SK-N-SH (cell line): ENCODE measurements around the gene PPP1R1C. TPM values are rescaled to one million over a fixed set of nuclear protein-coding genes. Genes with fewer than 3 reads are reported as not detected.
A peak's percentile ranks its signal among the peaks of the same experiment; 100 is the strongest.

ENCODE experiments used
- CTCF ChIA-PET: fragments of 300-600, 350-600 bp; formaldehyde crosslinking; extraction: SDS; loops from one replicate; lab custom pipeline; 2021; lab: Yijun Ruan, JAX
- POLR2A ChIA-PET: fragments of 350-600 bp; sonication (Branson Sonifier 250); formaldehyde crosslinking; extraction: SDS; loops from one replicate; lab custom pipeline; 2020; ENCODE audit warnings: antibody characterized with exemption, inconsistent platforms; lab: Yijun Ruan, JAX
- DNase-seq: peaks from one replicate; pipeline ENCODE4 v3.0.0; 2012
- H2AFZ ChIP-seq: fragments of 200-600 bp; sonication (generic); 2 replicates; pipeline ENCODE4 v1.8.1; 2016; ENCODE audit warnings: antibody characterized with exemption, mild to moderate bottlenecking, low read depth
- H3F3A ChIP-seq: fragments of 200-600 bp; sonication (generic); replicated peaks from 2 replicates; pipeline ENCODE3; 2016; ENCODE audit warnings: antibody characterized with exemption, mild to moderate bottlenecking; ENCODE audit not compliant: insufficient read depth
- H3K27ac ChIP-seq, 2 experiments: fragments of 200-500 bp in 1 of 2; fragments of 200-600 bp in 1 of 2; sonication (Bioruptor generic) in 1 of 2; sonication (generic), shearing (Covaris generic) in 1 of 2; 2 replicates each; pipeline versions ENCODE4 v1.5.1 to v1.6.1; 2014 to 2016; ENCODE audit warnings: low read depth in 2 of 2, inconsistent platforms in 1 of 2, low read length in 1 of 2, mild to moderate bottlenecking in 1 of 2, mixed read lengths in 1 of 2
- H3K27me3 ChIP-seq: fragments of 200-600 bp; sonication (generic), shearing (Covaris generic); 2 replicates; pipeline ENCODE4 v1.6.1; 2016; ENCODE audit warnings: mixed run types; ENCODE audit not compliant: insufficient read depth
- H3K36me3 ChIP-seq, 2 experiments: fragments of 200-500 bp in 1 of 2; fragments of 200-600 bp in 1 of 2; sonication (Bioruptor generic) in 1 of 2; sonication (generic) in 1 of 2; replicated peaks in 1 of 2; 2 replicates each; pipeline versions ENCODE3 to v1.5.1; 2014 to 2016; ENCODE audit warnings: low read length in 1 of 2, mild to moderate bottlenecking in 1 of 2; ENCODE audit not compliant: insufficient read depth in 2 of 2, control insufficient read depth in 1 of 2
- H3K4me1 ChIP-seq, 2 experiments: fragments of 200-500 bp in 1 of 2; fragments of 200-600 bp in 1 of 2; sonication (Bioruptor generic) in 1 of 2; sonication (generic), shearing (Covaris generic) in 1 of 2; 2 replicates each; pipeline versions ENCODE4 v1.5.1 to v1.6.1; 2014 to 2016; ENCODE audit warnings: low read depth in 1 of 2, low read length in 1 of 2, mixed run types in 1 of 2; ENCODE audit not compliant: insufficient read depth in 2 of 2, control insufficient read depth in 1 of 2
- H3K4me2 ChIP-seq: fragments of 200-600 bp; sonication (generic), shearing (Covaris generic); 2 replicates; pipeline ENCODE4 v1.6.1; 2017; ENCODE audit warnings: mixed run types
- H3K4me3 ChIP-seq, 2 experiments: fragments of 200-500 bp in 1 of 2; fragments of 200-600 bp in 1 of 2; sonication (Bioruptor generic) in 1 of 2; sonication (generic), shearing (Covaris generic) in 1 of 2; 2 replicates each; pipeline versions ENCODE4 v1.5.1 to v1.8.1; 2014 to 2016; ENCODE audit warnings: low read depth in 2 of 2, inconsistent platforms in 1 of 2, low read length in 1 of 2, mild to moderate bottlenecking in 1 of 2, mixed read lengths in 1 of 2, moderate library complexity in 1 of 2
- H3K79me2 ChIP-seq: fragments of 200-600 bp; sonication (generic); 2 replicates; pipeline ENCODE4 v1.8.1; 2017; ENCODE audit warnings: mild to moderate bottlenecking; ENCODE audit not compliant: insufficient read depth
- H3K9ac ChIP-seq: fragments of 200-600 bp; sonication (generic); 2 replicates; pipeline ENCODE4 v1.6.1; 2017; ENCODE audit warnings: mixed run types
- H3K9me2 ChIP-seq: fragments of 200-600 bp; sonication (generic); 2 replicates; pipeline ENCODE4 v1.6.1; 2017; ENCODE audit warnings: mixed run types
- H3K9me3 ChIP-seq: fragments of 200-600 bp; sonication (generic); 2 replicates; pipeline ENCODE4 v1.6.1; 2017; ENCODE audit warnings: mixed run types, mild to moderate bottlenecking, moderate library complexity
- H4K20me1 ChIP-seq: fragments of 200-600 bp; sonication (generic); 2 replicates; pipeline ENCODE4 v1.6.1; 2017; ENCODE audit warnings: mild to moderate bottlenecking, mixed run types; ENCODE audit not compliant: insufficient read depth
- CHD2 ChIP-seq: fragments of 150-350 bp; IDR thresholded peaks from 2 replicates; pipeline ENCODE4 v1.6.1; 2018; ENCODE audit warnings: low read length; ENCODE audit not compliant: partially characterized antibody
- CTCF ChIP-seq: fragments of 200-600 bp; sonication (generic); IDR thresholded peaks from 2 replicates; pipeline ENCODE4 v1.6.1; 2017; ENCODE audit warnings: antibody characterized with exemption, mild to moderate bottlenecking, moderate library complexity
- EP300 ChIP-seq, 2 experiments: IDR thresholded peaks; 2 replicates each; pipeline versions ENCODE4 v1.4.0 to v1.6.1; 2012; ENCODE audit warnings: borderline replicate concordance in 1 of 2, low read depth in 1 of 2, low read length in 1 of 2
- EZH2phosphoT487 ChIP-seq: fragments of 200-600 bp; sonication (generic); IDR thresholded peaks from 2 replicates; pipeline ENCODE4 v1.6.1; 2017; ENCODE audit warnings: low read depth, mixed run types, mild to moderate bottlenecking, antibody characterized with exemption, moderate library complexity, borderline replicate concordance
- FOXJ3 ChIP-seq: sonication (generic); formaldehyde crosslinking; IDR thresholded peaks from 2 replicates; pipeline ENCODE4 v1.5.1; 2020; ENCODE audit warnings: mild to moderate bottlenecking, missing genetic modification reagents
- FOXM1 ChIP-seq: IDR thresholded peaks from 2 replicates; pipeline ENCODE4 v1.4.0; 2012; ENCODE audit warnings: low read depth, mild to moderate bottlenecking
- GATA2 ChIP-seq: sonication (generic); formaldehyde crosslinking; IDR thresholded peaks from 2 replicates; pipeline ENCODE4 v1.5.0; 2020; ENCODE audit warnings: mild to moderate bottlenecking, missing genetic modification reagents
- JUND ChIP-seq: IDR thresholded peaks from 2 replicates; pipeline ENCODE4 v1.4.0; 2012
- MAX ChIP-seq: IDR thresholded peaks from 2 replicates; pipeline ENCODE4 v1.4.0; 2012; ENCODE audit warnings: low read depth
- MEF2A ChIP-seq: IDR thresholded peaks from 2 replicates; pipeline ENCODE4 v1.4.0; 2012; ENCODE audit warnings: low read depth, borderline replicate concordance
- MXI1 ChIP-seq: IDR thresholded peaks from 2 replicates; pipeline ENCODE4 v1.6.1; 2012; ENCODE audit warnings: mild to moderate bottlenecking, low read depth, low read length, improper control_type of control experiment
- NRF1 ChIP-seq: IDR thresholded peaks from 2 replicates; pipeline ENCODE4 v1.6.1; 2012; ENCODE audit warnings: low read depth, mild to moderate bottlenecking, low read length
- POLR2AphosphoS5 ChIP-seq: IDR thresholded peaks from 2 replicates; pipeline ENCODE4 v1.6.1; 2012; ENCODE audit warnings: low read depth, low read length
- RAD21 ChIP-seq: IDR thresholded peaks from 2 replicates; pipeline ENCODE4 v1.6.1; 2012; ENCODE audit warnings: mild to moderate bottlenecking, low read length
- RCOR1 ChIP-seq: fragments of 150-350 bp; IDR thresholded peaks from 2 replicates; pipeline ENCODE4 v1.6.1; 2017; ENCODE audit warnings: antibody characterized with exemption, low read length
- RFX5 ChIP-seq: IDR thresholded peaks from 2 replicates; pipeline ENCODE4 v1.6.1; 2012; ENCODE audit warnings: mild to moderate bottlenecking, improper control_type of control experiment, low read length
- SIN3A ChIP-seq: IDR thresholded peaks from 2 replicates; pipeline ENCODE4 v1.6.1; 2012; ENCODE audit warnings: low read depth, mild to moderate bottlenecking, low read length, moderate library complexity, borderline replicate concordance
- TAF1 ChIP-seq: IDR thresholded peaks from 2 replicates; pipeline ENCODE4 v1.6.1; 2012; ENCODE audit warnings: low read depth, mild to moderate bottlenecking, low read length, moderate library complexity, borderline replicate concordance
- TEAD4 ChIP-seq: IDR thresholded peaks from 2 replicates; pipeline ENCODE4 v1.4.0; 2012; ENCODE audit warnings: mild to moderate bottlenecking, borderline replicate concordance; ENCODE audit not compliant: insufficient read depth
- USF2 ChIP-seq: fragments of 150-350 bp; IDR thresholded peaks from 2 replicates; pipeline ENCODE4 v1.6.1; 2017; ENCODE audit warnings: antibody characterized with exemption, low read length, low read depth, borderline replicate concordance
- WGBS: methylation state at CpG from one replicate; pipeline ENCODE4 v1.1.6; 2017; ENCODE audit warnings: low lambda C conversion rate; 5-methylcytosine and 5-hydroxymethylcytosine counted together
- polyA plus RNA-seq, 3 experiments: library from polyadenylated mRNA; depleted of rRNA; stranded (reverse); fragments of >200 nt; gene quantifications; 2 replicates each; pipeline ENCODE4 v1.2.3, GENCODE V29; 2012
- TF ChIP-seq, protein P1 (sequence below): IDR thresholded peaks from 2 replicates; pipeline ENCODE4 v1.4.0; 2012; ENCODE audit warnings: low read depth, borderline replicate concordance
- TF ChIP-seq, protein P2 (sequence below): fragments of 150-350 bp; IDR thresholded peaks from 2 replicates; pipeline ENCODE4 v1.6.1; 2016; ENCODE audit warnings: mild to moderate bottlenecking, low read depth, low read length

PPP1R1C gene
- polyA plus RNA-seq, 1 of the 3 experiments (the other 2 are of a cell fraction) = 0.41 TPM

GRCh38 chr2:182134201-182134600 is 148.5 kb downstream of the PPP1R1C start:
- H3K79me2 ChIP-seq = no peaks in the 10 kb centered on the region
- ChIA-PET CTCF (no interaction called here), POLR2A (no interaction called here)
- H4K20me1 ChIP-seq = no peaks in the 10 kb centered on the region
- H3K27me3 ChIP-seq = no peaks in the 10 kb centered on the region
- no peak for TF ChIP-seq SIN3A
- no peak for TF ChIP-seq EP300 (IDR thresholded peaks at IDR 0.05; ENCODE audit: borderline replicate concordance in 1 of 2, low read depth in 1 of 2, low read length in 1 of 2)
- TF ChIP-seq RFX5 = no peak
- TF ChIP-seq, protein P1, sequence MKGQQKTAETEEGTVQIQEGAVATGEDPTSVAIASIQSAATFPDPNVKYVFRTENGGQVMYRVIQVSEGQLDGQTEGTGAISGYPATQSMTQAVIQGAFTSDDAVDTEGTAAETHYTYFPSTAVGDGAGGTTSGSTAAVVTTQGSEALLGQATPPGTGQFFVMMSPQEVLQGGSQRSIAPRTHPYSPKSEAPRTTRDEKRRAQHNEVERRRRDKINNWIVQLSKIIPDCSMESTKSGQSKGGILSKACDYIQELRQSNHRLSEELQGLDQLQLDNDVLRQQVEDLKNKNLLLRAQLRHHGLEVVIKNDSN = no peak
- TF ChIP-seq FOXJ3 (CRISPR knock-in tag) = no peak
- no peak for TF ChIP-seq USF2
- no peak for TF ChIP-seq NRF1
- TF ChIP-seq, all 33 proteins: peak for 0
- Histone ChIP-seq H3F3A (peaks cover 15% of the 10 kb centered on the region), H3K4me1 (peaks cover 0 to 18% of the 10 kb centered on the region in 2 experiments; a peak in 3 of 4 replicates), H3K9me2 (no peaks in the 10 kb centered on the region), H3K4me2 (peak overlapping the region; percentile 49; the same call in 1 of the 2 replicates), H3K27ac (peak overlapping the region in 1 of 2 experiments; percentile 79; a peak in 1 of 4 replicates), H3K9me3 (no peaks in the 10 kb centered on the region), H3K36me3 (no peaks in the 10 kb centered on the region), H3K9ac (no peak overlapping the region), H3K4me3 (no peak overlapping the region), H2AFZ (no peak overlapping the region; the same call in 1 of the 2 replicates)
- DNase-seq = no peak
- WGBS = 83% methylated on average over 1 of the region's 1 CpG

DNA sequence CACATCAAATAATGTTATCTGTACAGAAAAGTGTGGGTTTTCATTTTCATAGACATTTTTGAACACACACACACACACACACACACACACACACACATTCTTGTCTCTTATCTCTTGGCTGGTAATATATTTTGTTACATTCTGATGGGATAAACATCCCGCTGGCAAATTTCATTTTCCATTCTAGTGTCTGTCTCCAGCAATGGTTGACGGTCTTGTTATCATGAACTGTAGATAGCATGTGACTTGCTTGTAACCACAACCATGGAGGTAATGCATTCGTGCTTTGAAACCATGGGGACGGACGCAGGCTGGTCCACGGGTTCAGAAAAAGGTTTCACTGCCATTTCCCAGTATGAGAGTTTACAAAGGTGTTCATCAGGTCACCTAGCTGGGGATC is 156.4 kb downstream of the PPP1R1C start:
- H3F3A ChIP-seq = no peaks in the 10 kb centered on the region
- H3K27ac ChIP-seq = no peak overlapping the region; a peak in 1 of 4 replicates
- DNase-seq = peak; percentile 9
- no peaks in the 10 kb centered on the region for H3K36me3 ChIP-seq
- no peak overlapping the region for H3K4me3 ChIP-seq
- no peaks in the 10 kb centered on the region for H3K27me3 ChIP-seq
- ChIA-PET POLR2A (no interaction called here), CTCF (interaction anchor here (1.0 kb wide), 1 partner anchor 44 kb away, joined by 5 read pairs; no protein-coding TSS in a partner anchor)
- no peaks in the 10 kb centered on the region for H3K79me2 ChIP-seq
- no peak overlapping the region for H3K9ac ChIP-seq
- H2AFZ ChIP-seq = no peak overlapping the region
- H3K9me3 ChIP-seq = no peaks in the 10 kb centered on the region
- 76% methylated on average over 6 of the region's 6 CpGs for WGBS
- H3K4me2 ChIP-seq = no peak overlapping the region
- no peaks in the 10 kb centered on the region for H4K20me1 ChIP-seq
- no peaks in the 10 kb centered on the region for H3K9me2 ChIP-seq
- H3K4me1 ChIP-seq = peaks cover 7 to 11% of the 10 kb centered on the region in 2 experiments; a peak in 3 of 4 replicates
- TF ChIP-seq POLR2AphosphoS5 = no peak
- TF ChIP-seq MEF2A = no peak
- TF ChIP-seq, protein P2, sequence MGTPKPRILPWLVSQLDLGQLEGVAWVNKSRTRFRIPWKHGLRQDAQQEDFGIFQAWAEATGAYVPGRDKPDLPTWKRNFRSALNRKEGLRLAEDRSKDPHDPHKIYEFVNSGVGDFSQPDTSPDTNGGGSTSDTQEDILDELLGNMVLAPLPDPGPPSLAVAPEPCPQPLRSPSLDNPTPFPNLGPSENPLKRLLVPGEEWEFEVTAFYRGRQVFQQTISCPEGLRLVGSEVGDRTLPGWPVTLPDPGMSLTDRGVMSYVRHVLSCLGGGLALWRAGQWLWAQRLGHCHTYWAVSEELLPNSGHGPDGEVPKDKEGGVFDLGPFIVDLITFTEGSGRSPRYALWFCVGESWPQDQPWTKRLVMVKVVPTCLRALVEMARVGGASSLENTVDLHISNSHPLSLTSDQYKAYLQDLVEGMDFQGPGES = no peak
- TF ChIP-seq TAF1 = no peak
- TF ChIP-seq CTCF = no peak
- no peak for TF ChIP-seq RAD21
- no peak for TF ChIP-seq TEAD4
- TF ChIP-seq GATA2 (CRISPR knock-in tag) = no peak
- TF ChIP-seq USF2 = no peak
- TF ChIP-seq RCOR1 = no peak
- TF ChIP-seq SIN3A = no peak
- no peak for TF ChIP-seq JUND
- TF ChIP-seq MXI1 = no peak
- no peak for TF ChIP-seq CHD2
- TF ChIP-seq MAX = no peak
- TF ChIP-seq EP300 (IDR thresholded peaks at IDR 0.05; ENCODE audit: borderline replicate concordance in 1 of 2, low read depth in 1 of 2, low read length in 1 of 2) = no peak
- TF ChIP-seq FOXM1 = no peak
- no peak for TF ChIP-seq EZH2phosphoT487
- no peak for TF ChIP-seq NRF1
